Prostate gland (tissue), 2 donors: ENCODE measurements around the gene CSF2. TPM values are rescaled to one million over a fixed set of nuclear protein-coding genes. Genes with fewer than 3 reads are reported as not detected.

Experiments
- DNase-seq: peaks from one replicate; pipeline ENCODE4 v3.0.0-alpha.2; 2019; ENCODE audit warnings: low spot score
- H3K27ac ChIP-seq, 2 donors: fragments of 200-600 bp; sonication (generic); 2 replicates each; pipeline ENCODE4 v1.5.1; 2017 to 2019
- H3K27me3 ChIP-seq: fragments of 200-600 bp; sonication (generic); replicated peaks from 2 replicates; pipeline ENCODE4 v1.5.1; 2019; ENCODE audit not compliant: insufficient read depth
- H3K36me3 ChIP-seq, 2 donors: fragments of 200-600 bp; sonication (generic); 1 replicate in 1 of 2; 2 replicates in 1 of 2; pipeline versions ENCODE4 v1.5.1 to v1.8.1; 2017 to 2019
- H3K4me1 ChIP-seq: fragments of 200-600 bp; sonication (generic); replicated peaks from 2 replicates; pipeline ENCODE4 v1.5.1; 2019
- H3K4me3 ChIP-seq, 2 donors: fragments of 200-600 bp; sonication (generic); 2 replicates each; pipeline ENCODE4 v1.5.1; 2017 to 2019
- H3K9me3 ChIP-seq: fragments of 200-600 bp; sonication (generic); 2 replicates; pipeline ENCODE4 v1.5.1; 2017
- CTCF ChIP-seq, 4 experiments: fragments of 200-600 bp in 2 of 4; fragments of 450-650 bp in 2 of 4; sonication (generic) in 2 of 4; IDR thresholded peaks; 1 replicate in 3 of 4; 2 replicates in 1 of 4; pipeline ENCODE4 v1.5.1; 2016 to 2019; ENCODE audit warnings: antibody characterized with exemption in 4 of 4, mild to moderate bottlenecking in 2 of 4, moderate library complexity in 2 of 4
- POLR2A ChIP-seq: fragments of 450-650 bp; IDR thresholded peaks from one replicate; pipeline ENCODE4 v1.6.1; 2016; ENCODE audit warnings: antibody characterized with exemption, mild to moderate bottlenecking
- POLR2AphosphoS5 ChIP-seq: sonication (generic); formaldehyde crosslinking; IDR thresholded peaks from one replicate; pipeline ENCODE4 v1.6.1; 2017; ENCODE audit warnings: antibody characterized with exemption
- WGBS: methylation state at CpG from one replicate; pipeline ENCODE4 v1.1.5; 2018; 5-methylcytosine and 5-hydroxymethylcytosine counted together
- intact Hi-C: fragments of 100-400 bp; cut with DNase I; formaldehyde crosslinking; loops from one replicate; pipeline ENCODE4 v1.14.2; 2022
- total RNA-seq, 2 donors: library from RNA; depleted of rRNA; stranded (reverse); fragments of >200 nt; gene quantifications; one replicate each; pipeline ENCODE4 v1.1.0, GENCODE V29; 2016

CSF2 gene
- total RNA-seq, 2 donors from 2014 or later, result not detected

DNA sequence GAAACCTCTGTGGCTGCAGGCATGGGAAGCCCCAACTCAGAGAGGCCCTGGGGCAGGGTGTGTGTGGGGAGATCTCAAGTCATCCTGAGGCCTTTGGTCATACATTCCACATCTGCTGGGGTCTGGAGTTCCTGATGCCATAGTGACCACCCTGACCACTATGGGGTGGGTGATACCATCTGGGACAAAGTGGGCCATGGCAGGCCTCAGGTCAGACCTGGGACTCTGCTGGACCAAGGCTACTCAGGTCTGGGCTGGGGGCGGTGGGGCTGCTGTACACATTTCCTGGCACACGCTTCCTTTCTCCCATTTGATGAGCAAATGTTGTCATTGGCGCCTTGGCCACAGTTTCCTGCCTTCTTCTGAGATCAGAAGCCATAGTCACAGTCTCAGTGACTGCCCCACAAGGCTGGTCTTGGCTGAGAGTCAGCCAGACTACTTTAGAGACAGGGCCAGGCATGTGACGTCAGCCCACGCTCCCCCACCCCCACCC is 47.0 kb upstream of the CSF2 start:
- intact Hi-C loops, result no loop called here
- Histone ChIP-seq H3K27ac (no peak overlapping the region), H3K36me3 (no peaks in the 10 kb centered on the region), H3K9me3 (no peaks in the 10 kb centered on the region), H3K4me3 (no peak overlapping the region), H3K27me3 (no peaks in the 10 kb centered on the region), H3K4me1 (no peaks in the 10 kb centered on the region)
- DNase-seq, result no peak
- no peak for TF ChIP-seq CTCF (IDR thresholded peaks at IDR 0.05)
- TF ChIP-seq POLR2A, result no peak
- no peak for TF ChIP-seq POLR2AphosphoS5
- 92% methylated on average over 3 of the region's 5 CpGs for WGBS

- Histone ChIP-seq H3K27ac (no peak overlapping the region), H3K27me3 (no peaks in the 10 kb centered on the region), H3K9me3 (no peaks in the 10 kb centered on the region), H3K4me3 (no peak overlapping the region), H3K36me3 (no peaks in the 10 kb centered on the region), H3K4me1 (no peaks in the 10 kb centered on the region)
- WGBS, result 100% methylated on average over 1 of the region's 2 CpGs
- intact Hi-C loops, result no loop called here
- DNase-seq, result no peak
- TF ChIP-seq POLR2AphosphoS5 (no peak), POLR2A (no peak), CTCF (IDR thresholded peaks at IDR 0.05) (no peak)
Measured at GRCh38 chr5:132027027-132027426, 46.6 kb upstream of the CSF2 start.

- no peak for DNase-seq
Measured at GRCh38 chr5:132029609-132030330, 43.8 kb upstream of the CSF2 start.

DNA sequence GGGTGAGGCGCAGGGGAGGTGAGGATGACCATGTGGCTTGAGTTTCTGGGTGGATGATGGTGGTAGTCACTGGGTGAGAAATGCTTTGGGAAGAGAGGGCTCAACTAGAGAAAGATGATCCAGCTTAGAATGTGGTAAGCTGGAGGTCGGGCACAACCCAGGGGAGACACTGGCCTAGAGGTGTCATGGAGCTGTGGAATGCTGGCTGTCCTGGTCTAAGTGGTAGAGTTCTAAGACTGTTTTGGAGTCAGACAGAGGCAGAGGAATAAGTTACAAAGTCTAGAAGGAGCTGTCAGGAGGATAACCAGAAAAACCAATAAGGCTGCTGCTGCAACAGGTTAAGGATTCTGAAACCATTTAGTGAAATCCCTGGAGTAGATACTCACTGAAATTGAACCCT is 43.0 kb upstream of the CSF2 start:
- no peaks in the 10 kb centered on the region for H3K4me1 ChIP-seq
- intact Hi-C loops, result no loop called here
- no peaks in the 10 kb centered on the region for H3K9me3 ChIP-seq
- no peak for DNase-seq
- 94% methylated on average over 2 of the region's 2 CpGs for WGBS
- H3K4me3 ChIP-seq, result no peak overlapping the region
- TF ChIP-seq POLR2A (no peak), POLR2AphosphoS5 (no peak), CTCF (IDR thresholded peaks at IDR 0.05) (no peak)
- H3K36me3 ChIP-seq, result no peaks in the 10 kb centered on the region
- H3K27ac ChIP-seq, result no peak overlapping the region
- no peaks in the 10 kb centered on the region for H3K27me3 ChIP-seq

More at GRCh38 chr5:132029609-132030330, 43.8 kb upstream of the CSF2 start:
- Histone ChIP-seq H3K27ac (no peak overlapping the region), H3K36me3 (no peaks in the 10 kb centered on the region), H3K4me1 (no peaks in the 10 kb centered on the region), H3K4me3 (no peak overlapping the region), H3K9me3 (no peaks in the 10 kb centered on the region), H3K27me3 (no peaks in the 10 kb centered on the region)
- intact Hi-C loops, result no loop called here
- no peak for TF ChIP-seq POLR2A
- TF ChIP-seq CTCF (IDR thresholded peaks at IDR 0.05), result no peak
- TF ChIP-seq POLR2AphosphoS5, result no peak
- WGBS, result 70% methylated on average over 4 of the region's 4 CpGs

DNA sequence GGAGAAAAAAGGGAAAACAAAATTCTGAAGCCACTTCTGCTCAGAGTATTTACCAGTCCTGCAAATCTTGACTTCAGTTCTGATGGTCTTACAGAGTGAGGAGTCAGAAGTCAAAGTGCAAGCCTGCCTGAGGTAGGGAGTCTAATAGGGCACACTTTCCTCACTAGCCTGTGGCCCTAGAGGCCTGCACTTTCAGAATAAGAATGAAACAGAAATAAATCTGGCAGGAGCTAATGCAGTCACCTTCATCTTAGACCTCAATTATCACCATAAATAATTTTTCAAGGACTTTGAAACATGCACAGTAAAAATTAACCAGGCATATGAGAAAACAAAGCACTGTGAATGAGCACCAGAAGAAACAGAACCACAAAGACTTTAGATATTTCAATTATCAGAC is 41.4 kb upstream of the CSF2 start:
- intact Hi-C loops, result no loop called here
- DNase-seq, result no peak
- TF ChIP-seq POLR2AphosphoS5, result no peak
- no peak for TF ChIP-seq CTCF (IDR thresholded peaks at IDR 0.05)
- no peak for TF ChIP-seq POLR2A
- Histone ChIP-seq H3K27ac (no peak overlapping the region), H3K36me3 (no peaks in the 10 kb centered on the region), H3K4me3 (no peak overlapping the region), H3K4me1 (no peaks in the 10 kb centered on the region), H3K9me3 (no peaks in the 10 kb centered on the region), H3K27me3 (no peaks in the 10 kb centered on the region)
